Tibial nerve (tissue), 4 donors: Measurements from ENCODE around the gene MPPED1.

Experiments used
- EP300 ChIP-seq, 2 donors: sonication (generic); formaldehyde crosslinking; IDR thresholded peaks; one replicate each; pipeline ENCODE4 v1.6.1; 2017; ENCODE audit warnings: antibody characterized with exemption in 2 of 2, mild to moderate bottlenecking in 1 of 2
- POLR2A ChIP-seq, 2 donors: fragments of 450-650 bp; IDR thresholded peaks; one replicate each; pipeline ENCODE4 v1.6.1; 2017; ENCODE audit warnings: antibody characterized with exemption in 2 of 2, mild to moderate bottlenecking in 2 of 2, moderate library complexity in 2 of 2
- TF ChIP-seq, protein P1 (sequence below), 5 experiments: fragments of 200-600 bp in 3 of 5; fragments of 450-650 bp in 2 of 5; sonication (generic) in 3 of 5; IDR thresholded peaks; one replicate each; pipeline ENCODE4 v1.5.1; 2016 to 2019; ENCODE audit warnings: antibody characterized with exemption in 5 of 5, mild to moderate bottlenecking in 3 of 5, moderate library complexity in 2 of 5

DNA sequence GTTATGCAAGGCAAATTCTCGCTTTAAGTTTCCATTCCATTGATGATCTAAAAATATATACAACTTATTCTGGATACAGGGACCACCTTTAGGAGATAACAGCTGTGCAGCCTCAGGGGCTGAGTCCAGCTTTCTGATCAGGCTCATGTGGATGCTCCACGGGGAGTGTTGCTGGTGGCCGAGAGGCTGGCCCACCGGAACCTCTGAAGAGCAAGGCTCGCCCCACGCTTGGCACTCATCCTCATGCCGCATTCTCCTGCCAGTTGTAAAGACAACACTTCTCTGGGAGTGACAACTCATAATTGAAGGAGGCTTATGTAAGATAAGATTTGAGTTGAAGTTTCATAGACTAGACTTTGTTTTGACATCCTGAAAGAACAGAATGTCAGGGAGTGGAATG lies 123.5 kb downstream of the MPPED1 start:
- TF ChIP-seq, protein P1, sequence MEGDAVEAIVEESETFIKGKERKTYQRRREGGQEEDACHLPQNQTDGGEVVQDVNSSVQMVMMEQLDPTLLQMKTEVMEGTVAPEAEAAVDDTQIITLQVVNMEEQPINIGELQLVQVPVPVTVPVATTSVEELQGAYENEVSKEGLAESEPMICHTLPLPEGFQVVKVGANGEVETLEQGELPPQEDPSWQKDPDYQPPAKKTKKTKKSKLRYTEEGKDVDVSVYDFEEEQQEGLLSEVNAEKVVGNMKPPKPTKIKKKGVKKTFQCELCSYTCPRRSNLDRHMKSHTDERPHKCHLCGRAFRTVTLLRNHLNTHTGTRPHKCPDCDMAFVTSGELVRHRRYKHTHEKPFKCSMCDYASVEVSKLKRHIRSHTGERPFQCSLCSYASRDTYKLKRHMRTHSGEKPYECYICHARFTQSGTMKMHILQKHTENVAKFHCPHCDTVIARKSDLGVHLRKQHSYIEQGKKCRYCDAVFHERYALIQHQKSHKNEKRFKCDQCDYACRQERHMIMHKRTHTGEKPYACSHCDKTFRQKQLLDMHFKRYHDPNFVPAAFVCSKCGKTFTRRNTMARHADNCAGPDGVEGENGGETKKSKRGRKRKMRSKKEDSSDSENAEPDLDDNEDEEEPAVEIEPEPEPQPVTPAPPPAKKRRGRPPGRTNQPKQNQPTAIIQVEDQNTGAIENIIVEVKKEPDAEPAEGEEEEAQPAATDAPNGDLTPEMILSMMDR (IDR thresholded peaks at IDR 0.05) = no peak
- TF ChIP-seq POLR2A (IDR thresholded peaks at IDR 0.05) (no peak), EP300 (IDR thresholded peaks at IDR 0.05) (no peak)
